Endodermal cell (in vitro differentiated cells): ENCODE measurements around the gene BANP. TPM values are rescaled to one million over a fixed set of nuclear protein-coding genes. Genes with fewer than 3 reads are reported as not detected.

Source experiments
- DNase-seq: peaks from one replicate; pipeline ENCODE4 v3.0.0-alpha.2; 2017
- H3K27ac ChIP-seq: 2 replicates; pipeline ENCODE4 v1.5.1; 2013; ENCODE audit warnings: mild to moderate bottlenecking, low read depth, low read length, moderate library complexity
- H3K27me3 ChIP-seq: 2 replicates; pipeline ENCODE4 v1.6.1; 2013; ENCODE audit warnings: mild to moderate bottlenecking, low read length, moderate library complexity; ENCODE audit not compliant: insufficient read depth, control insufficient read depth, poor library complexity, severe bottlenecking
- H3K36me3 ChIP-seq: 2 replicates; pipeline ENCODE4 v1.7.0; 2013; ENCODE audit warnings: mild to moderate bottlenecking, low read length, moderate library complexity; ENCODE audit not compliant: control insufficient read depth, insufficient read depth
- H3K4me1 ChIP-seq: one replicate; pipeline ENCODE4 v1.7.0; 2013; ENCODE audit warnings: low read length; ENCODE audit not compliant: control insufficient read depth, insufficient read depth
- H3K4me3 ChIP-seq: 2 replicates; pipeline ENCODE4 v1.5.1; 2013; ENCODE audit warnings: mild to moderate bottlenecking, low read length, moderate library complexity
- H3K9ac ChIP-seq: 2 replicates; pipeline ENCODE4 v1.6.1; 2013; ENCODE audit warnings: mild to moderate bottlenecking, low read length, moderate library complexity; ENCODE audit not compliant: poor library complexity, severe bottlenecking; ENCODE audit errors: extremely low read depth
- H3K9me3 ChIP-seq: 2 replicates; pipeline ENCODE4 v1.6.1; 2013; ENCODE audit warnings: mild to moderate bottlenecking, low read length, moderate library complexity; ENCODE audit not compliant: control insufficient read depth
- H3K27ac Mint-ChIP-seq: 2 replicates; pipeline ENCODE4 v1.8.0; 2020; ENCODE audit warnings: mixed read lengths
- H3K27me3 Mint-ChIP-seq: 2 replicates; pipeline ENCODE4 v1.8.0; 2021; ENCODE audit warnings: mild to moderate bottlenecking, mixed read lengths; ENCODE audit not compliant: insufficient read depth
- H3K36me3 Mint-ChIP-seq: 2 replicates; pipeline ENCODE4 v1.8.0; 2020; ENCODE audit warnings: low read depth, mixed read lengths
- H3K4me1 Mint-ChIP-seq: 2 replicates; pipeline ENCODE4 v1.8.0; 2020; ENCODE audit warnings: mixed read lengths
- H3K4me3 Mint-ChIP-seq: 2 replicates; pipeline ENCODE4 v1.8.0; 2020; ENCODE audit warnings: mild to moderate bottlenecking, moderate library complexity, mixed read lengths
- H3K9me3 Mint-ChIP-seq: 2 replicates; pipeline ENCODE4 v1.8.0; 2020; ENCODE audit warnings: mild to moderate bottlenecking, mixed read lengths
- CTCF ChIP-seq: fragments of 200-600 bp; sonication (generic); conservative IDR thresholded peaks from 2 replicates; pipeline ENCODE4 v1.5.0; 2021; ENCODE audit warnings: antibody characterized with exemption, mild to moderate bottlenecking
- WGBS, 2 experiments: methylation state at CpG; one replicate each; pipeline versions ENCODE4 v1.1.5 to v1.1.7; 2013; ENCODE audit warnings: missing lambda C conversion rate in 2 of 2, mixed read lengths in 1 of 2; ENCODE audit not compliant: insufficient coverage in 1 of 2, insufficient read length in 1 of 2; 5-methylcytosine and 5-hydroxymethylcytosine counted together
- total RNA-seq, 2 donors: library from RNA; stranded (reverse); fragmentation: NEBNext Ultra II Directional in 1 of 2; extraction: Animal tissue kit (Norgen Biotek cat#: 25700) in 1 of 2; gene quantifications; 2 replicates in 1 of 2; 3 replicates in 1 of 2; pipeline ENCODE4 v1.2.1, GENCODE V29; 2021

Gene BANP
- total RNA-seq, 2 donors from 2014 or later, result 39.5 to 45.5 TPM

DNA sequence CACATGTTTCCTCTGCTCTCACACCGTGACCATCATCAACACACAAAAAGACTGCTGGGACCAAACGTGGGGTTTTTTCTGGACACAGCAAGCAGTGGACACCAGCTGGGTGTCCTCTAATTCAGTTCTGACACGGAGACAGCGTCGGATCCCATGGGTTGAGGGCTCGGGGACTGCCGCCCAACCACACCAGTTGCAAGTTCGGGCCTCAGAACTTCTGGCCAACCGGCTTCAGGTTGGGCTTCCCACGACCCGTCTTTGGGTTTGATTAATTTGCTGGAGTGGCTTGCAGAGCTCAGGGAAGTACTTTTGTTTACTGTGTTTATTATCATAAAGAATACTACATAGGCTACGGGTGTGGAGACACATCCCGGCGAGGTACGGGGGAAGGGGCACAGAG, 97.8 kb downstream of the BANP start:
- no peaks in the 10 kb centered on the region for H3K27me3 ChIP-seq
- H3K4me3 Mint-ChIP-seq, result no peak overlapping the region
- H3K27ac Mint-ChIP-seq, result peak overlapping the region; percentile 17
- H3K4me3 ChIP-seq, result no peak overlapping the region
- no peaks in the 10 kb centered on the region for H3K4me1 Mint-ChIP-seq
- H3K9me3 ChIP-seq, result no peaks in the 10 kb centered on the region
- H3K4me1 ChIP-seq, result no peaks in the 10 kb centered on the region
- 91 to 93% methylated on average over 9 to 15 of the region's 15 CpGs for WGBS, 2 experiments
- no peak for DNase-seq
- H3K36me3 ChIP-seq, result peaks cover 34% of the 10 kb centered on the region
- H3K9me3 Mint-ChIP-seq, result no peaks in the 10 kb centered on the region
- no peak overlapping the region for H3K27ac ChIP-seq
- H3K9ac ChIP-seq, result no peak overlapping the region
- TF ChIP-seq CTCF, result no peak
- no peaks in the 10 kb centered on the region for H3K27me3 Mint-ChIP-seq
- peaks cover 39% of the 10 kb centered on the region for H3K36me3 Mint-ChIP-seq

DNA sequence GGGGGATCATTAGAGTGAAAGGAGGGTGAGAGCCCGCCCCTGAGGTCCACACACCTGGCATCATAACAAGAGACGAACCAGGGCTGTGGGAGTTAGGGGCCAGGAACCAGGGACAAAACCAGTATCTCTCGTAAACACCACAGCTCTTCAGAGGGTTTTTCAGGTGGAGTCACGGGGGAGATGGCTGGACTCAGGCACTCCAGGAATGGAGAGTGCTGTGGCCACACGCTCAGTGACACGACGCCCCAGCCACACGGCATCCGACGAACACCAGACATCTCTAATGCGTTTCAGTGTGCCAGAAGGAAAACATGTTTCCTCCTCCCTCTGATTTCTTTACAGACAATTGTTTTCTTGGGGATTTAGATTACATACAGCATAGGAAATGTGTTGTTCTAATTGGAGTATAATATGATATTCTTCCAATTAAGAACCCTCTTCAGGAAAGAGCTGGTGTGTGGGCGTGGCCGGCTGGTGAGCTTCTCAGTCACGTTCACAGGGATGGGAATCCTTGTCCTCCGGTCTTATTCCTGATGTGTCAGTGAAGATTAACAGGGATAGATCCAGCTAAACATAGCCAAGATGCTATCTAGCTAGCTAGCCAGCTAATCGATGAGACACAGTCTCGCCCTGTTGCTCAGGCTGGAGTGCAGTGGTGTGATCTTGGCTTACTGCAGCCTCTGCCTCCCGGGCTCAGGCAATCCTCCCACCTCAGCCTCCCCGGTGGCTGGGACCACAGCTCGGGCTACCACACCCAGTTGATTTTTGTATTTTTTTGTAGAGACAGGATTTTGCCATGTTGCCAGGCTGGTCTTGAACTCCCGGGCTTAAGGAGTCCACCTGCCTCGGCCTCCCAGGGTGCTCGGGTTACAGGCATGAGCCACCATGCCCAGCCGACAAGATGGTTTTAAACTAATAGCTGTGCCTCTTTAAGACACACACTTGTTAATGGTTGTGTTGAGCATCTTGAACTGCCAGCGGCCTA, 98.6 kb downstream of the BANP start:
- no peaks in the 10 kb centered on the region for H3K9me3 ChIP-seq
- Mint-ChIP-seq H3K9me3 (no peaks in the 10 kb centered on the region), H3K4me3 (no peak overlapping the region), H3K36me3 (peaks cover 39% of the 10 kb centered on the region), H3K27me3 (no peaks in the 10 kb centered on the region), H3K27ac (peak overlapping the region; percentile 17), H3K4me1 (no peaks in the 10 kb centered on the region)
- no peak for DNase-seq
- peaks cover 34% of the 10 kb centered on the region for H3K36me3 ChIP-seq
- H3K4me3 ChIP-seq, result no peak overlapping the region
- no peaks in the 10 kb centered on the region for H3K27me3 ChIP-seq
- WGBS, 2 experiments, result 90 to 93% methylated on average over 12 to 25 of the region's 25 CpGs
- H3K4me1 ChIP-seq, result no peaks in the 10 kb centered on the region
- no peak overlapping the region for H3K27ac ChIP-seq
- H3K9ac ChIP-seq, result no peak overlapping the region
- TF ChIP-seq CTCF, result no peak

DNA sequence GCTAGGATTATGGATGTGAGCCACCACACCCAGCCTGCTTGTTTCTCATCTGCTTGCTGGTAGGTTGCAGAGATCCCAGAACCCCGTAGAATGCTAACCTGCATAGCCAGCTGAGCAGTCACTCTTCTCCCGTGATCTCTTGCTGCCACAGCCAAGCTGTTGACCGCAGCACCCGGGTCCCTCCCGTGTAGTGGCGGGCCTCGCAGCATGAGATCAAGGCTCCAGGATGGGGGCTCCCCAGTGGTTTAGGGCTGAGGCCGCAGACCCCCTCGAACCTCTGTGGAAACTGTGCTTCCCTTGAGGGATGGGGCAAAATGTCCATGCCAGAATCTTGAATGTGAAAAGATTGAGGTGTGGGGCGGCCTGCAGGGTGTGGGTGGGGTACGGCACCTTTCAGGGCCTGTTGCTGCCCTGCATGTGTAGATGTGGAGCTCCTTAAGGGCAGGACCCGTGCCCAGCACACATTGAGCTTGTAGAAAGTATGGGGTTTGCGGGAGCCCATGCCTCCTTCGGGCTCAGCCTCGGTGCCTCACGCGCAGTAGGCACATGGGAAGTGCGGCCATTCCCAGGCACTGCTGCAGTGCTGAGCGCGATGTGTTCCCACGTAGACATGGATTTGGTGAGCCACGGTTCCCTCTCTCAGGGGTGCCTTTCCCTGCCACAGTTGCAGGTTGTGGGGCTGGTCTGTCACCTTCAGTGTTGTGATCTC, 99.9 kb downstream of the BANP start:
- Mint-ChIP-seq H3K4me1 (peaks cover 9% of the 10 kb centered on the region), H3K36me3 (peaks cover 40% of the 10 kb centered on the region), H3K27me3 (no peaks in the 10 kb centered on the region), H3K4me3 (no peak overlapping the region), H3K9me3 (no peaks in the 10 kb centered on the region), H3K27ac (no peak overlapping the region)
- H3K27ac ChIP-seq, result no peak overlapping the region
- H3K27me3 ChIP-seq, result no peaks in the 10 kb centered on the region
- peaks cover 34% of the 10 kb centered on the region for H3K36me3 ChIP-seq
- no peak for DNase-seq
- no peak overlapping the region for H3K4me3 ChIP-seq
- no peaks in the 10 kb centered on the region for H3K9me3 ChIP-seq
- no peak overlapping the region for H3K9ac ChIP-seq
- WGBS, 2 experiments, result 96 to 97% methylated on average over 13 to 22 of the region's 22 CpGs
- TF ChIP-seq CTCF, result no peak
- H3K4me1 ChIP-seq, result no peaks in the 10 kb centered on the region
